Smooth muscle cell (in vitro differentiated cells): Measurements from ENCODE around the gene RASD1. TPM values are rescaled to one million over a fixed set of nuclear protein-coding genes. Genes with fewer than 3 reads are reported as not detected.

Experiments
- DNase-seq: peaks from one replicate; lab custom pipeline; 2025; ENCODE audit not compliant: unreplicated experiment; lab: John Stamatoyannopoulos, UW
- H2AFZ ChIP-seq: fragments of 200-600 bp; sonication (generic); 2 replicates; pipeline ENCODE4 v1.6.0; 2016; ENCODE audit warnings: antibody characterized with exemption, low read depth, mild to moderate bottlenecking
- H3F3A ChIP-seq: fragments of 200-600 bp; sonication (generic); 2 replicates; pipeline ENCODE4 v1.6.0; 2017; ENCODE audit warnings: antibody characterized with exemption, low read depth
- H3K27ac ChIP-seq: fragments of 200-600 bp; sonication (generic); 2 replicates; pipeline ENCODE4 v1.5.1; 2016; ENCODE audit warnings: low read depth, mild to moderate bottlenecking
- H3K27me3 ChIP-seq: fragments of 200-600 bp; sonication (generic); 2 replicates; pipeline ENCODE4 v1.6.1; 2016; ENCODE audit warnings: low read depth, mild to moderate bottlenecking
- H3K36me3 ChIP-seq: fragments of 200-600 bp; sonication (generic); 2 replicates; pipeline ENCODE4 v1.5.1; 2016; ENCODE audit warnings: low read depth
- H3K4me1 ChIP-seq: fragments of 200-600 bp; sonication (generic); 2 replicates; pipeline ENCODE4 v1.5.1; 2016; ENCODE audit warnings: low read depth
- H3K4me2 ChIP-seq: fragments of 200-600 bp; sonication (generic); 2 replicates; pipeline ENCODE4 v1.6.0; 2016; ENCODE audit warnings: mild to moderate bottlenecking
- H3K4me3 ChIP-seq: fragments of 200-600 bp; sonication (generic); 2 replicates; pipeline ENCODE4 v1.5.1; 2016; ENCODE audit warnings: mild to moderate bottlenecking
- H3K79me2 ChIP-seq: fragments of 200-600 bp; sonication (generic); 2 replicates; pipeline ENCODE4 v1.6.0; 2016; ENCODE audit warnings: low read depth, mild to moderate bottlenecking
- H3K9ac ChIP-seq: fragments of 200-600 bp; sonication (generic); 2 replicates; pipeline ENCODE4 v1.6.0; 2016; ENCODE audit warnings: low read depth
- H3K9me3 ChIP-seq: fragments of 200-600 bp; sonication (generic); replicated peaks from 2 replicates; pipeline ENCODE4 v1.5.1; 2016; ENCODE audit warnings: low read depth
- H4K20me1 ChIP-seq: fragments of 200-600 bp; sonication (generic); 2 replicates; pipeline ENCODE4 v1.6.0; 2016; ENCODE audit warnings: low read depth
- CTCF ChIP-seq: fragments of 200-600 bp; sonication (generic); IDR thresholded peaks from 2 replicates; pipeline ENCODE4 v1.5.1; 2017; ENCODE audit warnings: borderline replicate concordance, mild to moderate bottlenecking, antibody characterized with exemption; ENCODE audit not compliant: insufficient read depth, poor library complexity, severe bottlenecking
- WGBS: methylation state at CpG from one replicate; pipeline ENCODE4 v1.1.7; 2016; ENCODE audit warnings: low lambda C conversion rate; 5-methylcytosine and 5-hydroxymethylcytosine counted together
- polyA plus RNA-seq: library from polyadenylated mRNA; unstranded; fragments of >200 nt; fragmentation: Nextera tagmentation; extraction: Ambion mirVana; gene quantifications from 2 replicates; pipeline ENCODE4 v1.2.1, GENCODE V29; 2016
- total RNA-seq: library from RNA; depleted of rRNA; stranded (reverse); fragments of >200 nt; gene quantifications from 2 replicates; pipeline ENCODE4 v1.2.3, GENCODE V29; 2014

RASD1 gene
- total and polyA plus RNA-seq, 2 experiments from 2014 or later: 5.0 to 5.7 TPM

GRCh38 chr17:17542906-17543635 lies 46.9 kb upstream of the RASD1 start:
- Histone ChIP-seq H3K4me2 (no peak overlapping the region), H3K4me1 (no peaks in the 10 kb centered on the region), H3K4me3 (no peak overlapping the region), H3K36me3 (no peaks in the 10 kb centered on the region), H3K27me3 (no peaks in the 10 kb centered on the region), H3K79me2 (no peaks in the 10 kb centered on the region), H3F3A (no peaks in the 10 kb centered on the region), H2AFZ (no peak overlapping the region), H4K20me1 (no peaks in the 10 kb centered on the region), H3K9ac (no peak overlapping the region), H3K27ac (no peak overlapping the region), H3K9me3 (no peaks in the 10 kb centered on the region)
- no peak for DNase-seq
- 96% methylated on average over 22 of the region's 22 CpGs for WGBS
- no peak for TF ChIP-seq CTCF

DNA sequence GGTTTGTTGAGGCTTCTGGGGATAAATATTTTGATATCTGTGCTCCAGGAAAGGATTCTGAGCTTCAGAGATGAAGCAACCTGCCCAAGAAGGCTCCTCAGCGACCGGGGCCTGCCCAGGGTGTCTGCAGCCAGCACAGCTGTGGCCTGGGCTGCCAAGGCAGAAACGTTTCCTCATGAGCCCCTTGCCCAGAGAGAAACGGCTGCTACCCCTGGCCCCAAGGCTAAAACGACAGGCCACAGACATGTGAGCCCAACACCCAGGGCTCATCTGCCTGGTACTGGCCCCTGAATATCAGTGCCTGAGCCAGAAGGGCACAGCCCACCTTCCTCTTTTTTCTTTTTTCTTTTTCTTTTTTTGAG lies 45.4 kb upstream of the RASD1 start:
- Histone ChIP-seq H3F3A (no peaks in the 10 kb centered on the region), H3K79me2 (no peaks in the 10 kb centered on the region), H3K27ac (no peak overlapping the region), H3K36me3 (no peaks in the 10 kb centered on the region), H3K9ac (no peak overlapping the region), H4K20me1 (no peaks in the 10 kb centered on the region), H3K4me3 (no peak overlapping the region), H3K4me1 (no peaks in the 10 kb centered on the region), H3K9me3 (no peaks in the 10 kb centered on the region), H2AFZ (no peak overlapping the region), H3K4me2 (no peak overlapping the region), H3K27me3 (no peaks in the 10 kb centered on the region)
- no peak for TF ChIP-seq CTCF
- DNase-seq: no peak
- WGBS: 96% methylated on average over 5 of the region's 5 CpGs

GRCh38 chr17:17540935-17541639 lies 44.9 kb upstream of the RASD1 start:
- no peak overlapping the region for H3K27ac ChIP-seq
- H3K79me2 ChIP-seq: no peaks in the 10 kb centered on the region
- H3K4me2 ChIP-seq: no peak overlapping the region
- no peaks in the 10 kb centered on the region for H3K4me1 ChIP-seq
- DNase-seq: no peak
- H3K9ac ChIP-seq: no peak overlapping the region
- H3K9me3 ChIP-seq: no peaks in the 10 kb centered on the region
- H2AFZ ChIP-seq: no peak overlapping the region
- H3K36me3 ChIP-seq: no peaks in the 10 kb centered on the region
- H3K27me3 ChIP-seq: no peaks in the 10 kb centered on the region
- no peak for TF ChIP-seq CTCF
- H4K20me1 ChIP-seq: no peaks in the 10 kb centered on the region
- H3F3A ChIP-seq: no peaks in the 10 kb centered on the region
- 91% methylated on average over 23 of the region's 23 CpGs for WGBS
- H3K4me3 ChIP-seq: no peak overlapping the region
